A673 (cell line): ENCODE measurements around the gene NCBP1. TPM values are rescaled to one million over a fixed set of nuclear protein-coding genes. Genes with fewer than 3 reads are reported as not detected.
A peak's percentile ranks its signal among the peaks of the same experiment; 100 is the strongest.

Experiments
- BruUV-seq: library from RNA; stranded (reverse); fragments of 400-500 nt; replicated peaks from 2 replicates; lab custom pipeline; 2021; lab: Mats Ljungman, UMichigan
- CTCF ChIA-PET: fragments of 300-600 bp; sonication (Branson Sonifier 250); formaldehyde crosslinking; loops from one replicate; lab custom pipeline; 2022; ENCODE audit warnings: antibody characterized with exemption; lab: Charles Lee
- POLR2A ChIA-PET: fragments of 300-600 bp; sonication (Branson Sonifier 250); formaldehyde crosslinking; loops from one replicate; lab custom pipeline; 2022; ENCODE audit warnings: antibody characterized with exemption; ENCODE audit not compliant: low non-redundant PET; lab: Charles Lee
- DNase-seq: peaks from one replicate; pipeline ENCODE4 v3.0.0-alpha.2; 2015; ENCODE audit warnings: low spot score
- H3K27ac ChIP-seq: fragments of 200-600 bp; sonication (generic); 2 replicates; pipeline ENCODE4 v1.5.1; 2016; ENCODE audit warnings: mixed run types, low read depth, mild to moderate bottlenecking, mixed read lengths, antibody characterized with exemption, low read length; ENCODE audit not compliant: poor library complexity, severe bottlenecking
- H3K27me3 ChIP-seq: fragments of 200-600 bp; sonication (generic); replicated peaks from 2 replicates; pipeline ENCODE4 v1.6.1; 2017; ENCODE audit warnings: mixed run types, low read depth, mild to moderate bottlenecking, mixed read lengths, antibody characterized with exemption, low read length; ENCODE audit not compliant: insufficient read depth, poor library complexity
- H3K36me3 ChIP-seq: fragments of 200-600 bp; sonication (generic); 2 replicates; pipeline ENCODE4 v1.6.1; 2016; ENCODE audit warnings: mixed run types, mild to moderate bottlenecking, mixed read lengths, antibody characterized with exemption, low read length; ENCODE audit not compliant: insufficient read depth, poor library complexity, severe bottlenecking
- H3K4me1 ChIP-seq: fragments of 200-600 bp; sonication (generic); 2 replicates; pipeline ENCODE4 v1.6.1; 2017; ENCODE audit warnings: mixed run types, mild to moderate bottlenecking, mixed read lengths, antibody characterized with exemption, low read length; ENCODE audit not compliant: insufficient read depth, poor library complexity, severe bottlenecking
- H3K4me3 ChIP-seq: fragments of 200-600 bp; sonication (generic); 2 replicates; pipeline ENCODE4 v1.5.1; 2016; ENCODE audit warnings: low read depth, mixed run types, mild to moderate bottlenecking, mixed read lengths, low read length; ENCODE audit not compliant: poor library complexity, severe bottlenecking
- H3K9me3 ChIP-seq: fragments of 200-600 bp; sonication (generic); 2 replicates; pipeline ENCODE4 v1.6.1; 2016; ENCODE audit warnings: mixed run types, low read depth, mild to moderate bottlenecking, mixed read lengths, antibody characterized with exemption, low read length; ENCODE audit not compliant: poor library complexity, severe bottlenecking
- CTCF ChIP-seq: fragments of 300-800, 200-600 bp; sonication (generic); conservative IDR thresholded peaks from 2 replicates; pipeline ENCODE4 v1.5.1; 2017; ENCODE audit warnings: low read depth, mild to moderate bottlenecking, antibody characterized with exemption, low read length, moderate library complexity, mixed read lengths
- EZH2 ChIP-seq: fragments of 200-600 bp; sonication (generic); IDR thresholded peaks from 2 replicates; pipeline ENCODE4 v1.6.1; 2017; ENCODE audit warnings: borderline replicate concordance, low read depth, mild to moderate bottlenecking, mixed read lengths, antibody characterized with exemption, low read length; ENCODE audit not compliant: poor library complexity, severe bottlenecking
- intact Hi-C: fragments of 100-400 bp; cut with micrococcal nuclease; formaldehyde crosslinking; loops from one replicate; pipeline ENCODE4 v1.10.0; 2022; ENCODE audit not compliant: unreplicated experiment
- total RNA-seq: library from RNA; stranded (reverse); gene quantifications from 2 replicates; pipeline ENCODE4 v1.2.3, GENCODE V29; 2021

Gene NCBP1
- total RNA-seq, 1 experiment from 2014 or later = 57.9 TPM

GRCh38 chr9:97591535-97591934 lies 42.1 kb upstream of the NCBP1 start:
- no peak for DNase-seq
- no peak overlapping the region for H3K4me3 ChIP-seq
- intact Hi-C loops = no loop called here

GRCh38 chr9:97592126-97592525 lies 41.5 kb upstream of the NCBP1 start:
- peak; percentile 5 for DNase-seq
- BruUV-seq = no TSS peak
- H3K4me3 ChIP-seq = no peak overlapping the region
- H3K27me3 ChIP-seq = no peaks in the 10 kb centered on the region
- TF ChIP-seq CTCF (no peak), EZH2 (no peak)
- POLR2A ChIA-PET = no interaction called here
- intact Hi-C loops = no loop called here
- no peaks in the 10 kb centered on the region for H3K36me3 ChIP-seq
- no peaks in the 10 kb centered on the region for H3K9me3 ChIP-seq
- no peaks in the 10 kb centered on the region for H3K4me1 ChIP-seq
- no peak overlapping the region for H3K27ac ChIP-seq
- CTCF ChIA-PET = no interaction called here

More at GRCh38 chr9:97591535-97591934, 42.1 kb upstream of the NCBP1 start:
- TF ChIP-seq EZH2 (no peak), CTCF (no peak)
- Histone ChIP-seq H3K27me3 (no peaks in the 10 kb centered on the region), H3K9me3 (no peaks in the 10 kb centered on the region), H3K36me3 (no peaks in the 10 kb centered on the region), H3K27ac (no peak overlapping the region), H3K4me1 (no peaks in the 10 kb centered on the region)
- ChIA-PET POLR2A (no interaction called here), CTCF (no interaction called here)
- BruUV-seq = no TSS peak

- H3K9me3 ChIP-seq = no peaks in the 10 kb centered on the region
- POLR2A ChIA-PET = no interaction called here
- no TSS peak for BruUV-seq
- H3K36me3 ChIP-seq = no peaks in the 10 kb centered on the region
- intact Hi-C loops = no loop called here
- CTCF ChIA-PET = no interaction called here
- H3K27ac ChIP-seq = no peak overlapping the region
- H3K27me3 ChIP-seq = no peaks in the 10 kb centered on the region
- no peaks in the 10 kb centered on the region for H3K4me1 ChIP-seq
- TF ChIP-seq EZH2 = no peak
- no peak for TF ChIP-seq CTCF
- no peak for DNase-seq
- no peak overlapping the region for H3K4me3 ChIP-seq
Measured at GRCh38 chr9:97593960-97594359, 39.7 kb upstream of the NCBP1 start.
